Osteocyte (in vitro differentiated cells): ENCODE data around the gene MYO5C. TPM values are rescaled to one million over a fixed set of nuclear protein-coding genes. Genes with fewer than 3 reads are reported as not detected.

Experiments
- DNase-seq: peaks from one replicate; pipeline ENCODE4 v3.0.0; 2021; ENCODE audit warnings: mixed read lengths; ENCODE audit not compliant: unreplicated experiment; ENCODE audit errors: extremely low spot score
- H3K27ac Mint-ChIP-seq: one replicate; pipeline ENCODE4 v1.8.0; 2021; ENCODE audit warnings: mild to moderate bottlenecking, mixed read lengths; ENCODE audit not compliant: unreplicated experiment
- H3K27me3 Mint-ChIP-seq: one replicate; pipeline ENCODE4 v1.8.0; 2021; ENCODE audit warnings: mixed read lengths; ENCODE audit not compliant: unreplicated experiment
- H3K36me3 Mint-ChIP-seq: one replicate; pipeline ENCODE4 v1.8.0; 2021; ENCODE audit warnings: mixed read lengths; ENCODE audit not compliant: unreplicated experiment
- H3K4me1 Mint-ChIP-seq: one replicate; pipeline ENCODE4 v1.8.0; 2021; ENCODE audit warnings: mixed read lengths; ENCODE audit not compliant: unreplicated experiment
- H3K4me3 Mint-ChIP-seq: one replicate; pipeline ENCODE4 v1.8.0; 2021; ENCODE audit warnings: mild to moderate bottlenecking, moderate library complexity, mixed read lengths; ENCODE audit not compliant: unreplicated experiment
- H3K9me3 Mint-ChIP-seq: one replicate; pipeline ENCODE4 v1.8.0; 2021; ENCODE audit warnings: mixed read lengths; ENCODE audit not compliant: unreplicated experiment
- CTCF ChIP-seq: fragments of 200-600 bp; sonication (generic); IDR thresholded peaks from 2 replicates; pipeline ENCODE4 v1.5.0; 2021; ENCODE audit warnings: antibody characterized with exemption, mild to moderate bottlenecking, moderate library complexity
- total RNA-seq: library from RNA; stranded (reverse); gene quantifications from 2 replicates; pipeline ENCODE4 v1.2.1, GENCODE V29; 2021

MYO5C gene
- total RNA-seq, 1 donor from 2014 or later: 4.0 TPM

DNA sequence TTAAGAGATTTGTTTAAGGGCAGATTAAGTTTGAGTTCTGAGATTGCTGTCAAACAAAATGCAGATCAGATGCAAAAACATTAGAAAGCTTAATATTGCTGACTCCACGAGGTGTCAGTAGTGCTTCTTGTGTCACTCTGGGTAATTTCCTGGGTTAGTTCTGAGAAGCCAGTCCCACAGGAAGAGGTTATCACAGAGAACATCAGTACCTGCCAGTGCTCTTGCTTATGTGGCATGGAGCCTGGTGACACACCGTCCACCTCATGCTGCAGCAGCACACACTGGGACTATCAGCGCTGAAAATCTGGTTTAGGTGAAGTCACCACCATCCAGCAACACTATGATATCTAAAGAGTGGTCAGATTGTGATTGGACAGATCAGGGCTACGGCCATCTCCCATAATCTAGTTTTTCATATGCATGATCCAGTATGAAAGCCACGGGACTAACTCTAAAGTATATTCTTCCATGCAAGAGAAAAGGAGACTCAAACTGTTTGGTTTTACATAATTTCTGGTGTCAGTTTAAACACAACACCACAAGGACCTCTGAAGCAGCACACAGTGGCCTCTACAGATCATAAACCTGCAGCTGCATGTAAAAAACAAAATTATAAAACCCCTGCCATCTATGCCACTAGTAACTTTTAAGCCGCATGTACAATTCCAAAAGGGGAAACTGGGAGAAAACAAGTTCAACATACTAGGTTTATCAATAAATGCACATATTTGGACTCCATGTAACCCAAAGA lies 36.1 kb upstream of the MYO5C start:
- no peak for DNase-seq
- Mint-ChIP-seq H3K36me3 (peaks cover 41% of the 10 kb centered on the region), H3K27me3 (no peaks in the 10 kb centered on the region), H3K27ac (no peak overlapping the region), H3K4me1 (peaks cover 14% of the 10 kb centered on the region), H3K4me3 (no peak overlapping the region), H3K9me3 (no peaks in the 10 kb centered on the region)
- TF ChIP-seq CTCF: peak; percentile 57

GRCh38 chr15:52329987-52330386 lies 34.4 kb upstream of the MYO5C start:
- no peak for DNase-seq
- Mint-ChIP-seq H3K4me1 (peaks cover 11% of the 10 kb centered on the region), H3K4me3 (no peak overlapping the region), H3K9me3 (no peaks in the 10 kb centered on the region), H3K27me3 (no peaks in the 10 kb centered on the region), H3K27ac (no peak overlapping the region), H3K36me3 (peaks cover 41% of the 10 kb centered on the region)
- no peak for TF ChIP-seq CTCF

DNA sequence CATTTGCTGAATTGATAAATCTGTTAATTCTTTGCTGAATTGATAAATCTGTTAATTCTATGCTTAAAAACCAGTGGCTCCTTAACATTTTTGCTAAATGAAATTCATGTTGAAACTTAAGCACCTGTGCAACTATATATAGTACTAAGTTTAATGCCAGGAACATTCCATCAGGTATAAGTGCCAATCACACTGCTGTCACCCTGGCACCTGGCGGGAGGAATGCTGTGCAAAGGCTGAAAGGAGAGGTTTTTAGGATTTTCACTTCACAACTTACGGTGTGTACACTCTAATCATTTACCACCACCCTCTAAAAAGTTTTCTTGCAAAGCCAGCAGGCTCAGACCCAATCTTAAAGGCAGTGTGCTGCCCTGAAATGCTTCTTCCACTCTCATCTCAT lies 33.5 kb upstream of the MYO5C start:
- Mint-ChIP-seq H3K27me3 (no peaks in the 10 kb centered on the region), H3K4me1 (peaks cover 3% of the 10 kb centered on the region), H3K9me3 (no peaks in the 10 kb centered on the region), H3K36me3 (peaks cover 36% of the 10 kb centered on the region), H3K4me3 (no peak overlapping the region), H3K27ac (no peak overlapping the region)
- no peak for TF ChIP-seq CTCF
- DNase-seq: no peak

DNA sequence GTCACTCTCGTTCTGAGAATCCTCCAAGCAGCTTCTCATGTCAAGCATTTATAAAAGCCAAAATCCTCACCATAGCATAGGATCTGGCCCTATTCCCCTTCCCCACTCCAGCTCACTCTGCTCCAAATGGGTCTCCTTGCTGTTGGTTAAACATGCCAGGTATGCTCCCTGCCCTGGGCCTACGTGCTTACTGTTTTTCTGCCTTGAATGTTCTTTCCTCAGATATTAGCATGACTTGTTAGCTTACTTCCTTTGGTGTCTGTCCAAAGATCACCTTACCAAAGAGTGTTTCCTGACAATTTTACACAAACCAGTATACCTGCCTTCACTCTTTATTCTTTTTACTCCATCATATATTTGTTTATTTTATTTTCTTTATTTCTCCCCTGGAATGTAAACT lies 33.1 kb upstream of the MYO5C start:
- no peak for TF ChIP-seq CTCF
- Mint-ChIP-seq H3K4me3 (no peak overlapping the region), H3K36me3 (peaks cover 36% of the 10 kb centered on the region), H3K9me3 (no peaks in the 10 kb centered on the region), H3K27me3 (no peaks in the 10 kb centered on the region), H3K27ac (no peak overlapping the region), H3K4me1 (peaks cover 3% of the 10 kb centered on the region)
- no peak for DNase-seq

DNA sequence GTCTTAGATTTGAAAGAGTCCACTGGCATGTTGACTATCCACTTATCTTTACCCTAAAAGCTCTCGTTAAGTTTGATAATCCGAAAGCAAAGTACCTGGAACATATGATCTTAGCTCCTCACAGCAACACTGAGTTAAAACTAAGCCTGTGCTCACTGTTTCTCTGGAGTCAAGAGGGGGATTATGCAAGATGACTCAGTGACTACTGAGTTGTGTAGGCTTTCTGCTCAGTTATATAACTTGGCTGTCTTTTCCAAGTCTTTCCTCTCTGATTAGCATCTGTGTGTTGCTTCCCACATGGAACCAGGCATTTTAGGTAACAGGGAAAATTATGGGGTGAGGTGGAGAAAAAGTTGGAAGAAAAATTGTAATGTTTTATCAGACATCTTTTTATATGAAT lies 31.2 kb upstream of the MYO5C start:
- H3K9me3 Mint-ChIP-seq: no peaks in the 10 kb centered on the region
- TF ChIP-seq CTCF: no peak
- H3K4me1 Mint-ChIP-seq: peaks cover 3% of the 10 kb centered on the region
- no peak overlapping the region for H3K4me3 Mint-ChIP-seq
- H3K27me3 Mint-ChIP-seq: no peaks in the 10 kb centered on the region
- H3K27ac Mint-ChIP-seq: no peak overlapping the region
- no peak for DNase-seq
- peaks cover 45% of the 10 kb centered on the region for H3K36me3 Mint-ChIP-seq
